ENCODE results near the gene SHCBP1L. TPM values are rescaled to one million over a fixed set of nuclear protein-coding genes. Genes with fewer than 3 reads are reported as not detected.

The SHCBP1L gene
- total RNA-seq, 1 experiment from 2014 or later, result not detected

DNA sequence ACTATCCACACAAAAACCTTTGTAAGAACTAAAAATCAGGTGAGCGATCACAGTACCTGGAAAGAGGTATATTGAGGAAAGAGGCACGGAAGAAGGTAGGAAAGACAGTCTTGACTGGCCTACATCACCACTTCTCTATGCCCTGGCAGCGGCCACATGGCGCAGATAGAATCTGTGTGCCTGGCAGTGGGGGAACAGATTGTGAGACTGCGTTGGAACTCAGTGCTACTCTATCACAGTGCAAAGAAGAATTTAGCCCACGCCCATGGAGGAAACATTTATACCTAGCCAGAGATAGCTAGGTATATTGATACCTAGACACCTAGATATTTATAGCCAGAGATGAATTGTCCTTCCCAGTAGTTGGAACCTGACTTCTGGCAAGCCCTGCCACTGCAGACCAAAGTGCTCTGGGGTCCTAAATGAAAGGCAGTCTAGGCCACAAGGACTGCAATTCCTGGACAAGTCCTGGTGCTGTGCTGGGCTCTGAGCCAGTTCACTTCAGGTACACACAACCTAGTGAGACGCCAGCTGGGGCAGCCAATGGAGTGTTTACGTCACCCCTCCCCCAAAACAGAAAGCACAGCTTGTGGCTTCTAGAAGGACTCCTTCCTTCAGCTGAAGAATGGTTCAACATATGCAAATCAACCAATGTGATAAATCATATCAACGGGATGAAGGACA lies 61.9 kb downstream of the SHCBP1L start:
- no peak for DNase-seq (ENCODE audit: low read depth)

DNA sequence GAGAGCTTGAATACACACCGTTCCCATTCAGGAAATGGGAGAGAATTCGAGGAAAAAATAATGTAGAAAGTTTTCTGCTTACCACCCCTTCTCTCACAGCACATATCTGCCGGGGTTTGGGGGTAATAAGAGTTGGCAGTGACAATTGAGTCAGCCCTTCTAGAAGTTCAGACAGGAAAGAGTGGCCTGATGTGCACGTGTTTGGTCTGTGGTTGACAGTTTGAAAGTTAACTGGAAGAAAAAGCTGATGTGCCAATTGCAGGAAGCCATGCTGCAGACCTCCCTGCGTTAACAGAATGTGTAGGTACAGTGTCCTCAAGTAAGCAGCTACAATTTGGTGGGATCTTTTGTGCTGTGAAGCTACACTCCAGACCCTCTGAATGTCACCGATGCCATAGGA lies 63.0 kb downstream of the SHCBP1L start:
- no peak for DNase-seq (ENCODE audit: low read depth)

DNA sequence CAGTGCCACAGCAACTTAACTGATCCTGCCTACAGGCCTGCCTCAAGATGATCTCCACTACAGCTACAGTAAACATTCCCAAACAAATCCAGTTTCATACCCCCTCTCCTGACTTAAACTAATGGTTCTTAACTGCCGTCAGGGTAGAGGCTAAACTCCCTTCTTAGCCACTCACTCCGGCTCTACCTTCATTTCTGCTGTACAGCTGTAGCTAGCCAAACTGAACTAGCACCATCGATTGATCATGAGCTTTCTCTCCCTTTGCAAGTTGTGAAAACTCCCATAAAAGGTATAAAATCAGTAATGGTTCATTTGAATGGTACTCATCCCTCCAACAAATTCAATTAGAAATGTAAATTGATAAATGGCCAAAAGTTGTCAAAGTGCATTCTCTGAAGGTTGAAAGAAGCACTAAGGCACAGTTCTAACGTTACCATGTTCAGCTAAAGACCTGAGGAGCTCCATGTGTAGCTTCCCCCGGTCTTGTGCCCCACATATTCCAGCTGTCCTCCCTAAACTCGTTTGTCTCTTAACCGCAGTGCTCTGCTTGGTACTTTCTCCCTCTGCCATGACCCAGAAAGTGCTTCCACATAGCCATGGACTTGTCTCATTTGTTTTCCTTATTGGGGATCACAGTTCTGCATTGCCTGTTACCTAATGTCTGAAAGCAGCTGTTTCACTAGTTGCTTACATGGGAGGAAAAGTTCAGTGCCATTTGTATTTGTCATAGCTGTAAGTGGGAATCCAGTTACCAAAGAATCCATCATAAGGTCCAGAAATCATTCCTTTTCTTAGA lies 64.0 kb downstream of the SHCBP1L start:
- DNase-seq (ENCODE audit: low read depth), result no peak

DNA sequence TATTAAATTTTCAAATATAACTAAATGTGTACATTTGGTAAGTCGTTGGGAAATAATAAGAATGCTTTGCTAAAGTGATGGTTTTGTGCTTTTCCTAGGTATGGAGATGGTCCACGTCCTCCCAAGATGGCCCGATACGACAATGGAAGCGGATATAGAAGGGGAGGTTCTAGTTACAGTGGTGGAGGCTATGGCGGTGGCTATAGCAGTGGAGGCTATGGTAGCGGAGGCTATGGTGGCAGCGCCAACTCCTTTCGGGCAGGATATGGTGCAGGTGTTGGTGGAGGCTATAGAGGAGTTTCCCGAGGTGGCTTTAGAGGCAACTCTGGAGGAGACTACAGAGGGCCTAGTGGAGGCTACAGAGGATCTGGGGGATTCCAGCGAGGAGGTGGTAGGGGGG lies 66.0 kb downstream of the SHCBP1L start:
- no peak for DNase-seq (ENCODE audit: low read depth)

DNA sequence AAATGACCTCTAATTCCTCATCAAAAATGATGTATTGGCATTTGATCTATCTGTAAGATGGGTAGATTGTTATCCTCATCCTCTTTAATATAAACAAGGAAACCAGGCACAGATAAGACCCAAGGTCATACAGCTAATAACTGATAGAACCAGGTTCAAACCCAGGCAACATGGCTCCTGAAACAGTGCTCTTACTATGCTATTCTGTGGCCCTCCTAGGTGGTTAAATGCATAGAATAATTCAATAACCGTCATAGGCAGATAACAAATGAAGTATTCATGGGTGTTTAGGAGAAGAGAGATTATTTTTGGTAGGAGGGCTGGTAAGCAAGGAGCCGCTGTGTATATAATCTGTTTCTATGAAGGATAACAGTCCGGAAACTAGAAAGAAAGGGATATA lies 67.4 kb downstream of the SHCBP1L start:
- no peak for DNase-seq (ENCODE audit: low read depth)

DNA sequence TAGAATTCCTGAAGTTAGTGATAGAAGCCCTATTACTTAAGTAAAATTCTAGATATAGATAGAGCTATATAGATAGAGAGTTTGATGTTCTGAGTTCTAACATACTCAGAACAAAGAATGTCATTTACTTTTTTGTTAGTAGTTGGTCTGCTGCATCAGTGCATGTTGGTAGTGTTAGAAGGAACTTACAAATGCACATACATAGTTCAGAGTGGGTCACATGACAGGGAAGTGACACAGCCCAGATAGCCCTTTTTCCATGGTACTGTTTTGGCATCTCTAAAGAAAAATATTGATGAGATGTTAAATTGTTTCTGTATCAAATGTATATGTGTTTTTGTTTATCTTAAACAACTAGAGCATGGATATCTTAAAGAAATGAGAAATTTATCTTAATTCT lies 68.1 kb downstream of the SHCBP1L start:
- no peak for DNase-seq (ENCODE audit: low read depth)

DNA sequence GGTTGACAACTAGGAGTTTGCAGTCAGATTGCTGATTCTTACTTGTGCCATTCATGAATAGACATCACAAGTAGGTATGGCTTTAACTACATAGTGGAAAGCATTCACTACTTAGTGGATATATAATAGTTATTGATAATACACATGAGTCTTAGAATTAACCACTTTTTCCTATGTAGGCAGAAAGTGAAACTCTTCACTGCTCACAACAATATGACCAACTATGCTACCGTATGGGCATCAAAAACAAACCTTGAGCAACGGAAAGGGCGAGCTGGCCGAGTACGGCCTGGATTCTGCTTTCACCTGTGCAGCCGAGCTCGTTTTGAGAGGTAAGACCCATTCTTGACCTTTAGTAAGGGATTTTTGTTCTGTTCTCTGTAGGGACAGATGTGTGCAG lies 75.1 kb downstream of the SHCBP1L start:
- DNase-seq (ENCODE audit: low read depth), result no peak

DNA sequence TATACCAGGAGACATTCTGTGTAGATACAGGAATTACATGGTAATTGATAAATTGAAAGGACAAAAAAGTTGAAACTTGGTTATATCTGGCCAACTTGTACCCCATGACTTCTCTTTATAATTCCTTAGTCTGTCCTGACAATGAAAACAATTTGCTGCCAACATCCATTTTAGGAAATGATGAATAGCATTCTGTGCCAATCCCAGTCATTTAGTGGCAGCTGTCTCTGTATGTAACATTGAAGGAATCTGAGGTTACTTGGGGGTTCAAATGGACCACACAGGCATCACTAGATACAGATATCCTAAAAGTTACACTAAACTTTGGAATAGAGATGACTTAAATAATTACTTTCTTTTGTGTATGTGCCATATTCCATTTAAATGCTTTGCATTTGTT lies 75.6 kb downstream of the SHCBP1L start:
- no peak for DNase-seq (ENCODE audit: low read depth)

DNA sequence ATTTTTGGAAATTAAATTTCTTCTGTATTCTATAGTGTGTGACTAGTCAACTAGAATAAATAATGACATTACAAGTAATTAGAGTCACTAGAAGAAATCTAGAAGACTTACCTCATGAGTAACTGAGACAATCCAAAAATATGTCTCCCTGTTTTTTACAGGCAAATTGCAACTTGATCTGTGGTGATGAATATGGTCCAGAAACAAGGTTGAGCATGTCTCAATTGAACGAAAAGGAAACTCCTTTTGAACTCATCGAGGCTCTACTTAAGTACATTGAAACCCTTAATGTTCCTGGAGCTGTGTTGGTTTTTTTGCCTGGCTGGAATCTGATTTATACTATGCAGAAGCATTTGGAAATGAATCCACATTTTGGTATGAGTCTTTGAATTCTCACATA lies 77.1 kb downstream of the SHCBP1L start:
- no peak for DNase-seq (ENCODE audit: low read depth)

DNA sequence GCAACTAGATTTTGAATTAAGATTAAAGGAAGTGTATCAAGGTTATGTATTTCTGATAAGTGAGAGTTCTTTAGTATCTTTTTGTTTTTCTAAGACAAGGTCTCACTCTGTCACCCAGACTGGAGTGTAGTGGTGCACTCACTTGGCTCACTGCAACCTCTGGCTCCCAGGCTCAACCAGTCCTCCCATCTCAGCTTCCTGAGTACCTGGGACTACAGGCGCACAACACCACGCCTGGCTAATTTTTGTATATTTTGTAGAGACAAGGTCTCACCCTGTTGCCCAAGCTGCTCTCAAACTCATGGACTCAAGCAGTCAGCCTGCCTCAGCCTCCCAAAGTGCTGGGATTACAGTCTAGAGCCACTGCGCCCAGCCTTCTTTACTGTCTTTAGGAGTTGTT lies 80.1 kb downstream of the SHCBP1L start:
- no peak for DNase-seq (ENCODE audit: low read depth)

DNA sequence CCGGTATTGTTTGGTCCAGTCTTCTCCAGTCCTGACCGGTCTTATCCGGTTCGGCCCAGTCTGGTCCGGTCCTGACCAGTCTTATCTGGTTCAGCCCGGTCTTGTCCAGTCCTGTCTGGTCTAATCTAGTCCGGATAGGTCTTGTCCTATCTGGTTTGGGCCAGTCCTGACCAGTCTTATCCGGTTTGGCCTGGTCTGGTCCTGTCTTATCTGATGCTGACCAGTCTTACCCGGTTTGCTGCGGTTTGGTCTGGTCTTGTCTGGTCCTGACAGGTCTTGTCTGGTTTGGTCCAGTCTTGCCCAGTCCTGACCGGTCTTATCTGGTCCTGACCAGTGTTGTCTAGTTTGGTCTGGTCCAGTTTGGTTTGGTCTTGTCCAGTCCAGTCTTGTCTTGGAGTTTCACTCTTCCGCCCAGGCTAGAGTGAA lies 83.7 kb downstream of the SHCBP1L start:
- DNase-seq (ENCODE audit: low read depth), result no peak

DNA sequence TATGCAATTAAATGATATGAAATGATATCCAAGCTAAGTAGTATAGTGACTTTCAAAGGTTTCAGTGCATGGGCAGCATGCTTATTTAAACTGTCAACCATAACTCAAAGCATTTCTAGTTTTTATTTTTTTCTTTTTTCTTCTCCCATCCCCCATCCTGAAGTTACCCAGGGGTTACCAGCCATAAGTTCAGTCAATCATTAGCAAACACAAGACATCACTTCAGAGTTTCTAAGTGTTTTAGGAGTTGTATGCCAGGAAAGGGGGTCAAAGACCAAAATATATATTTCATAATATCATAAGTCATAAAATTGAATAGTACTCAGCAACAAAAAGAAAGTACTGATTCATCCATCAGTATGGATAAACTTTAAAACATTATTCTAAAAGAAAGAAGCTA lies 85.1 kb downstream of the SHCBP1L start:
- no peak for DNase-seq (ENCODE audit: low read depth)

DNA sequence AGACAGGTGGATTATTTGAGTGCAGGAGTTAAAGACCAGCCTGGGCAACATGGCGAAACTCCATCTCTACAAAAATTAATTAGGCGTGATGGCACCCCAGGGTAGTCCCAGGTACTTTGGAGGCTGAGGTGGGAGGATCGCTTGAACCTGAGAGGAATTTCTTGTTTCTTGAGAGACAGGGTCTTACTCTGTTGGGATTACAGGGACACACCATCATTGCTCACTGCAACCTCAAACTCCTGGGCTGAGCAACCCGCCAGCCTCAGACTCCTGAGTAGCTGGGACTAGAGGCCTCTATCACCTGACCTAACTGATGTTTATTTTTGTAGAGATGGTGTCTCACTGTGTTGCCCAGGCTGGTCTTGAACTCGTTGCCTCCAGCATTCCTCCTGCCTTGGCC lies 89.0 kb downstream of the SHCBP1L start:
- no peak for DNase-seq (ENCODE audit: low read depth)

DNA sequence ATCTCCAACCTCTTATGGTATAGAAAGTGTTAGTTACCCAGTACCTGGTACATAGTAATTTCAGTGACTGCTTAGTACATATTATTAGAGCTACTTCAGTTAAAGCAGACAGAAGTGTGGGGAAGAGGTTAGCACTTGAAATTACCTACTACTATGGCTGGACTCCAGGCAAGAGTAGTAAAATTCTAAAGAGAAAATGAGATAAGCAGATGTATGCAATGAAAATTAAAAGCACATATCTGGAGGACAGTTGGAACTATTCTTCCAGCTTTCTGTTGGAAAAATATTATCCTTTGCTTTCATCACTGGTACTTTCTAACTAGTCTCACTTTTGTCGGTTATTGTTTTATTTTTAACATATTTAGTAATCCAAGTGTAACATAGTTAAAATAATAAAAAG lies 90.1 kb downstream of the SHCBP1L start:
- no peak for DNase-seq (ENCODE audit: low read depth)

DNA sequence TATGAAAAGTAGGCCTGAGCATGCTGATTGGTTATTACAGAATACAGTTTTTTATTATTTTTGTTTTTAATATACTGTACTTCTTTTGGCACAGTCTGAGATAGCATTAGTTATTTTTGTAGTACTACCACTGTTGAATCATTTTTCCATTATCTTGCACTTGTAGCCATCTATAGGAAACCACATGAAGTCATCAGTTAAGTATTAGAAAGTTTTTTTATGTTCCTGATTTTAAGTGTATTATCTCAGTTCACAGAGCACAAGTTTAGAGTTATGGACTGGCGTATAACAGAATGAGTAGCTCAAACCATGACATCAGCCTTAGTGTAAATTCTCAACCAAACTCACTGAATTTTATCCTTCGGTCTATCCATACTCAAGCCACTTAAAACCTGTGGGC lies 91.0 kb downstream of the SHCBP1L start:
- no peak for DNase-seq (ENCODE audit: low read depth)

DNA sequence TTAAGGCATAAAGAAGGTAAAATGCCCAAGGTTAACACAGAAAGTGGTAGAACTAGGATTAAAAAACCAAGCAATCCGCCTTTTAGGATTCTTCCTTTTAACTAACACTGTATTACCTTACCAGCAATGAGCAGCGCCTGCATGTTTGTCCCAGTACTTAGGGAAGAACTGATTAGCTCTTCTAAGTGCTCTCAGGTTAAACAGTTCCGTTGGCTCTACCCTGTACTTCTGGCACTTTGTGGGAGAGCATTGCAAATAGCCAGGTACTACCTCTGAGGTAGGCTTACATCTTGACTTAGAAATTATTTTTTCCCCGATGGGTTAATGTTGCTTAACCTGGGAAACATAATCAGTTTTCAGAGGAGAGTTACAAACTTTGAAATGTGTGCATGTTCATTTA lies 92.3 kb downstream of the SHCBP1L start:
- DNase-seq (ENCODE audit: low read depth), result no peak

DNA sequence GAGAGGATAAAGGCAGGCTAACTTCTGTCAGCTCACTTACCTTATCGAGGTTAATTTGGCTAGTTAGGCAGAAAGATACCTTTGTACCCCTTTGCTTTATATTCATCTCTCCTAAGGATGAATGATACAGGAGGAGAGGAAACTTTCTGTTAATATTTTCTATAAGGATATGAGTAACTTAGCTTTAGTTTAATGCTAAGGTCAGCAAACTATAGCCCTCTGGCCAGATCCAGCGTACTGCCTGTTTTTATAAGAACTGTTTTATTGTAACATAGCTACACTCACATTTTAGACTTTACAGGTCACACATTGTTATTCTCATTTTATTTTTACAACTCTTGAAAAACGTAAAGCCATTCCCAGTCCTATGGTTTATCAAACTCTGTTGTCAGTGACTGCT lies 95.8 kb downstream of the SHCBP1L start:
- no peak for DNase-seq (ENCODE audit: low read depth)

DNA sequence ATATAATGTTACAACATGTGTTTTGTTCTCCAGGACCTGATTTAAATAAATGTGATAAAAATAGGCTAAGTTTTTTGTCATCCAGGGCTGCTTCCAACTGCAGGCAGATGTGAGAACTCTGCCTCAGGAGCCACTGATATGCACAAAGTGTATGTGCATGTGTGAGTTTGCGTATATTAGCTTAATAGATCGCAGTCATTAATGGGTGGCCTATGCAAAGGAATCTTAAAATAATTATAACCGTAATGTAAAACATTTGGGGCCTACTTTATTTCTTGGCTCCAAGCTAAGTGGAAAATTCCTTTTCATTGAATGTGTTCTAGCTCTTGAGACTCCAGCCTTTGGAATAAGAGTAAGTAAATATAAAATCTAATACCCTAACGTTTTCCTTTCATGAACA lies 97.1 kb downstream of the SHCBP1L start:
- DNase-seq (ENCODE audit: low read depth), result no peak

DNA sequence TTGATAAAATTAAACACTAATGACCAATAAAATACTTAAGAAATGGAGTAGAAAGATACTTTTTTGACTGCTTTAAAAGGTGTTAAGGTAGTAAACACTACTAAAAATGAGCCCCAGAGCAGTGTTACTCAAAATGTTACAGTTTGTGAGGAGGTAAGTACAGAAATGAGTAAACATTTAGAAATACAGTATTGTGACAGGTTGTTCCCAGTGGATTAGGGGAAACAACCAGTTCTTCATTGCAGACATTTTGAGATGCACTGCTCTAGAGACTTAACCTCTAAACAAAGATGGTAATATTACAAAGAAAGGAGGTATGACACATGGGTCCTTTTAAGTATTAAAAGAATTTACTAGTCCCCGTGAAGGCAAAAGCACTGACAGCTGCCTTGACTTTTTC lies 101.1 kb downstream of the SHCBP1L start:
- no peak for DNase-seq (ENCODE audit: low read depth)

DNA sequence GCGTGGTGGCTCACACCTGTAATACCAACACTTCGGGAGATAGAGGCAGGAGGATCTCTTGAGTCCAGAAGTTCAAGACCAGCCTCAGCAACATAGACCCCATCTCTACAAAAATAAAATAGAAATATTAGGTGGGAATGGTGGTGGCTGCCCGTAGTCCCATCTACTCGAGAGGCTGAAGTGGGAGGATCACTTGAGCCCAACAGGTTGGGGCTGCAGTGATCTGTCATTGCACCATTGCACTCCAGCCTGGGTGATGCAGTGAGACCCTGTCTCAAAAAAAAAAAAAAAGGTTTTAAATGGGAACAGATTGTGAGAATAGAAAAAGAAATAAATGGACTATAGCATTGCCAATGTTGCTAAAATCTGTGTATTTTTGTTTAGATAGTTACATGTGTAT lies 102.6 kb downstream of the SHCBP1L start:
- DNase-seq (ENCODE audit: low read depth), result no peak
